ENCODE data around the gene NFILZ.

NFILZ gene

DNA sequence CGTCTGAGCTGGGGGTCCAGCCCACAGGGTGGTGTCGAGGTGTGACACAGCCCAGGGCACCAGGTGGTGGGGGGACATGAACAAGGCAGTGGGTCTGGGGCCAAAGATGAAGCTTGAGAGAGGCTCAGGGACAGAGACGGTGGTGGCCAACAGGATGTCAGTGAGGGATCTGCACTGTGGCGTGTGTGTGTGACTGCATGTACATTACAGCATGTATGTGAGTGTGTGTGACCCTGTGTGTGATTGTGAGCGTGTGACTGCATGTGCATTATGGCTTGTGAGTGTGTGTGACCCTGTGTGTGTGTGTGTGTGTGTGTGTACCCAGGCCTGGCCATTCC lies 21.5 kb upstream of the NFILZ start:
- ATAC-seq = no peak
- TF ChIP-seq ZC3H10 (CRISPR knock-in tag; IDR thresholded peaks at IDR 0.05) = no peak
- no peak for TF ChIP-seq CSDC2 (CRISPR knock-in tag; IDR thresholded peaks at IDR 0.05)
- TF ChIP-seq TCF4 (CRISPR knock-in tag; IDR thresholded peaks at IDR 0.05; ENCODE audit: borderline replicate concordance) = no peak
- no peak for TF ChIP-seq OSR1 (CRISPR knock-in tag; IDR thresholded peaks at IDR 0.05)
- TF ChIP-seq, protein P1, sequence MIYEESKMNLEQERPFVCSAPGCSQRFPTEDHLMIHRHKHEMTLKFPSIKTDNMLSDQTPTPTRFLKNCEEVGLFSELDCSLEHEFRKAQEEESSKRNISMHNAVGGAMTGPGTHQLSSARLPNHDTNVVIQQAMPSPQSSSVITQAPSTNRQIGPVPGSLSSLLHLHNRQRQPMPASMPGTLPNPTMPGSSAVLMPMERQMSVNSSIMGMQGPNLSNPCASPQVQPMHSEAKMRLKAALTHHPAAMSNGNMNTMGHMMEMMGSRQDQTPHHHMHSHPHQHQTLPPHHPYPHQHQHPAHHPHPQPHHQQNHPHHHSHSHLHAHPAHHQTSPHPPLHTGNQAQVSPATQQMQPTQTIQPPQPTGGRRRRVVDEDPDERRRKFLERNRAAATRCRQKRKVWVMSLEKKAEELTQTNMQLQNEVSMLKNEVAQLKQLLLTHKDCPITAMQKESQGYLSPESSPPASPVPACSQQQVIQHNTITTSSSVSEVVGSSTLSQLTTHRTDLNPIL (CRISPR knock-in tag; IDR thresholded peaks at IDR 0.05; ENCODE audit: low read depth) = no peak
- TF ChIP-seq BACH2 (CRISPR knock-in tag; IDR thresholded peaks at IDR 0.05; ENCODE audit: borderline replicate concordance) = no peak
- TF ChIP-seq ZFP30 (CRISPR knock-in tag; IDR thresholded peaks at IDR 0.05) = no peak
- TF ChIP-seq, protein P2, sequence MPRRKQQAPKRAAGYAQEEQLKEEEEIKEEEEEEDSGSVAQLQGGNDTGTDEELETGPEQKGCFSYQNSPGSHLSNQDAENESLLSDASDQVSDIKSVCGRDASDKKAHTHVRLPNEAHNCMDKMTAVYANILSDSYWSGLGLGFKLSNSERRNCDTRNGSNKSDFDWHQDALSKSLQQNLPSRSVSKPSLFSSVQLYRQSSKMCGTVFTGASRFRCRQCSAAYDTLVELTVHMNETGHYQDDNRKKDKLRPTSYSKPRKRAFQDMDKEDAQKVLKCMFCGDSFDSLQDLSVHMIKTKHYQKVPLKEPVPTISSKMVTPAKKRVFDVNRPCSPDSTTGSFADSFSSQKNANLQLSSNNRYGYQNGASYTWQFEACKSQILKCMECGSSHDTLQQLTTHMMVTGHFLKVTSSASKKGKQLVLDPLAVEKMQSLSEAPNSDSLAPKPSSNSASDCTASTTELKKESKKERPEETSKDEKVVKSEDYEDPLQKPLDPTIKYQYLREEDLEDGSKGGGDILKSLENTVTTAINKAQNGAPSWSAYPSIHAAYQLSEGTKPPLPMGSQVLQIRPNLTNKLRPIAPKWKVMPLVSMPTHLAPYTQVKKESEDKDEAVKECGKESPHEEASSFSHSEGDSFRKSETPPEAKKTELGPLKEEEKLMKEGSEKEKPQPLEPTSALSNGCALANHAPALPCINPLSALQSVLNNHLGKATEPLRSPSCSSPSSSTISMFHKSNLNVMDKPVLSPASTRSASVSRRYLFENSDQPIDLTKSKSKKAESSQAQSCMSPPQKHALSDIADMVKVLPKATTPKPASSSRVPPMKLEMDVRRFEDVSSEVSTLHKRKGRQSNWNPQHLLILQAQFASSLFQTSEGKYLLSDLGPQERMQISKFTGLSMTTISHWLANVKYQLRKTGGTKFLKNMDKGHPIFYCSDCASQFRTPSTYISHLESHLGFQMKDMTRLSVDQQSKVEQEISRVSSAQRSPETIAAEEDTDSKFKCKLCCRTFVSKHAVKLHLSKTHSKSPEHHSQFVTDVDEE (CRISPR knock-in tag; IDR thresholded peaks at IDR 0.05) = no peak
- TF ChIP-seq, protein P3, sequence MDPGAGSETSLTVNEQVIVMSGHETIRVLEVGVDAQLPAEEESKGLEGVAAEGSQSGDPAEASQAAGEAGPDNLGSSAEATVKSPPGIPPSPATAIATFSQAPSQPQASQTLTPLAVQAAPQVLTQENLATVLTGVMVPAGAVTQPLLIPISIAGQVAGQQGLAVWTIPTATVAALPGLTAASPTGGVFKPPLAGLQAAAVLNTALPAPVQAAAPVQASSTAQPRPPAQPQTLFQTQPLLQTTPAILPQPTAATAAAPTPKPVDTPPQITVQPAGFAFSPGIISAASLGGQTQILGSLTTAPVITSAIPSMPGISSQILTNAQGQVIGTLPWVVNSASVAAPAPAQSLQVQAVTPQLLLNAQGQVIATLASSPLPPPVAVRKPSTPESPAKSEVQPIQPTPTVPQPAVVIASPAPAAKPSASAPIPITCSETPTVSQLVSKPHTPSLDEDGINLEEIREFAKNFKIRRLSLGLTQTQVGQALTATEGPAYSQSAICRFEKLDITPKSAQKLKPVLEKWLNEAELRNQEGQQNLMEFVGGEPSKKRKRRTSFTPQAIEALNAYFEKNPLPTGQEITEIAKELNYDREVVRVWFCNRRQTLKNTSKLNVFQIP (CRISPR knock-in tag; IDR thresholded peaks at IDR 0.05; ENCODE audit: borderline replicate concordance, low read depth) = no peak
- TF ChIP-seq ISL1 (CRISPR knock-in tag; IDR thresholded peaks at IDR 0.05) = no peak
- no peak for TF ChIP-seq ZNF70 (CRISPR knock-in tag; IDR thresholded peaks at IDR 0.05)
- TF ChIP-seq ZNF565 (CRISPR knock-in tag; conservative IDR thresholded peaks at IDR 0.05; ENCODE audit: low read depth) = no peak
- TF ChIP-seq ESRRG (CRISPR knock-in tag; IDR thresholded peaks at IDR 0.05) = no peak
- TF ChIP-seq RARB (CRISPR knock-in tag; IDR thresholded peaks at IDR 0.05) = no peak
- no peak for TF ChIP-seq ZFP3 (CRISPR knock-in tag; IDR thresholded peaks at IDR 0.05)
- TF ChIP-seq, protein P4, sequence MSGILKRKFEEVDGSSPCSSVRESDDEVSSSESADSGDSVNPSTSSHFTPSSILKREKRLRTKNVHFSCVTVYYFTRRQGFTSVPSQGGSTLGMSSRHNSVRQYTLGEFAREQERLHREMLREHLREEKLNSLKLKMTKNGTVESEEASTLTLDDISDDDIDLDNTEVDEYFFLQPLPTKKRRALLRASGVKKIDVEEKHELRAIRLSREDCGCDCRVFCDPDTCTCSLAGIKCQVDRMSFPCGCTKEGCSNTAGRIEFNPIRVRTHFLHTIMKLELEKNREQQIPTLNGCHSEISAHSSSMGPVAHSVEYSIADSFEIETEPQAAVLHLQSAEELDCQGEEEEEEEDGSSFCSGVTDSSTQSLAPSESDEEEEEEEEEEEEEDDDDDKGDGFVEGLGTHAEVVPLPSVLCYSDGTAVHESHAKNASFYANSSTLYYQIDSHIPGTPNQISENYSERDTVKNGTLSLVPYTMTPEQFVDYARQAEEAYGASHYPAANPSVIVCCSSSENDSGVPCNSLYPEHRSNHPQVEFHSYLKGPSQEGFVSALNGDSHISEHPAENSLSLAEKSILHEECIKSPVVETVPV (CRISPR knock-in tag; IDR thresholded peaks at IDR 0.05) = no peak

DNA sequence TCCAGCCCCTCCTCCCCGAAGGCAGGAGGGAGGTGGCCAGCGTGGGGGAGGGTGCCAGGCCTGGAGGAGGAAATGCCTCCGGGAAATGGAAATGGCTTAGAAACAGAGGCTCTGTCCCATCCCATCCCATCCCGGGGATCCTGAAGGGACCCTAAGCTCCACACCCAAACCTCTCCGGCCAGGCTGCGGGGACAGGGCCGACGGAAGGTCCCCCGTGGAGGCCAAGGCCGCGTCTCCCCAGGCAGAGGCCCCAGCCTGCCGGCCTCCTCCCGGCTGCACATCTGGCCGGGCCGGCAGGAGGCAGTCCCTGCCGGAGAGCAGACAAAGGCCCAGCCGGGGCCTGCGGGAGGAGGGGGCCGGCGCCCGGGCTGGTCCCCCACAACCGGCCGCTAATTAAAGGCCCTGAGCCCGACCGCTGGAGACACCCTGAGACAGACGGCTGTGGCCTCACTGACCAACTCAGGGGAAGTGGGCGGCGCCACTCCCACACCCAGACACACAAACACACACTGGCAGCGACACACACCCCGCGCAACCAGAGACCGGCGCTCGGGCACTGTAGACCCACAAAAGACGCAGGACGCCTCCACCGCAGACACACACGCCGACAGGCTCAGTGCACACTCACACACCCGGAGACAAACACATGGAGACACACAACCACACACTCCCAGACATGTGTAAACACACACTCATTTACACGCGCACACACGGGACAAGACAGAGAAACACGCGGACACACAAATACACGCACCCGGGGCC lies 21.0 kb upstream of the NFILZ start:
- no peak for TF ChIP-seq ZFP3 (CRISPR knock-in tag; IDR thresholded peaks at IDR 0.05)
- TF ChIP-seq, protein P2 (CRISPR knock-in tag; IDR thresholded peaks at IDR 0.05) = 0 out of 2 replicates have a peak, but pooled peaks have one; percentile 27
- peak; percentile 70 for ATAC-seq

DNA sequence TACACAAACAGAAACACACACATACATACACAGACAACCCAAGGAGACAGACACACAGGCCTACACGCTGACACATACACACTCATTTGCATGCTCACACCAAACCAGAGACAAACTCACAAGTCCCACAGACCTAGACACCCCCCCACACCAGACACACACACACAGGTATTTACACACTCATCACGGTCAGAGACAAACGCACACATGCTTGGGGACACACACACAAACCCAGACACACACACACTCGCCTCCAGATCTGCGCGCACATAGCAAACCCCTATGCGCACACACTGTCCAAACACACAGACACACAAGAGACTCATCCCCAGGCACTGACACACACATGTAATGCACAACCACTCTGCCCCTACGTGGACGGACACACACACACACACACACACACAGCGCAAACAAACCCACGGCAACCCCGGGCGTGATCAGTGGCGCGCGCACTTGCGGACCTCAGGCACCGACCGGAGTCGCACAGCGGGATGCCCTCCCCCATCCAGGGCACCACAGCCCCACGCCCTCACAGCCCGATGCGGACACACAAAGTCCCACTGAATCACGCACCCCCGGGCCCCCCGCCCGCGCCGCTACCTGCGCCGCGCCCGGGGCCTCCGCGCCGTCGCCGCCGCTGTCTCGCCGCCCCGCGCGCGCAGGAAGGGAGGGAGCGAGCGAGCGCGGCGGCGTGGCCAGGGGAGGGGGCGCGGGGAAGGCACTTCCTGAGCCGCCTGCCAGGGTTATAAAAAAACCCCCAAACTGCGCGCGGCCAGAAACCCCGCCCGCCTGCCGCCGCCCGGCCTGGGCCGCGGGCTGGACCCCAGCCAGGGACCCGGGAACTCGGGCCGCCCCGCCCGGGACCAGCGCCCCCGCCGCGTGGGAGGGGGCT lies 20.1 kb upstream of the NFILZ start, which contains the start of gene ADAMTS10:
Gene ADAMTS10 (minus strand): TSS at position 675 of the 895 bp plus-strand sequence. CDS start 5,005 bp downstream, outside the sequence.
- peak; percentile 15; the same call in 2 of the 3 replicates for ATAC-seq
- TF ChIP-seq, protein P1 (CRISPR knock-in tag; IDR thresholded peaks at IDR 0.05; ENCODE audit: low read depth) = no peak
- TF ChIP-seq BACH2 (CRISPR knock-in tag; IDR thresholded peaks at IDR 0.05; ENCODE audit: borderline replicate concordance) (no peak), ARNTL (CRISPR knock-in tag; IDR thresholded peaks at IDR 0.05; ENCODE audit: borderline replicate concordance, low read depth) (no peak), GLIS3 (CRISPR knock-in tag; IDR thresholded peaks at IDR 0.05) (no peak), TOX (CRISPR knock-in tag; IDR thresholded peaks at IDR 0.05; ENCODE audit: borderline replicate concordance) (no peak), ZNF565 (CRISPR knock-in tag; conservative IDR thresholded peaks at IDR 0.05; ENCODE audit: low read depth) (no peak)
- TF ChIP-seq, protein P5, sequence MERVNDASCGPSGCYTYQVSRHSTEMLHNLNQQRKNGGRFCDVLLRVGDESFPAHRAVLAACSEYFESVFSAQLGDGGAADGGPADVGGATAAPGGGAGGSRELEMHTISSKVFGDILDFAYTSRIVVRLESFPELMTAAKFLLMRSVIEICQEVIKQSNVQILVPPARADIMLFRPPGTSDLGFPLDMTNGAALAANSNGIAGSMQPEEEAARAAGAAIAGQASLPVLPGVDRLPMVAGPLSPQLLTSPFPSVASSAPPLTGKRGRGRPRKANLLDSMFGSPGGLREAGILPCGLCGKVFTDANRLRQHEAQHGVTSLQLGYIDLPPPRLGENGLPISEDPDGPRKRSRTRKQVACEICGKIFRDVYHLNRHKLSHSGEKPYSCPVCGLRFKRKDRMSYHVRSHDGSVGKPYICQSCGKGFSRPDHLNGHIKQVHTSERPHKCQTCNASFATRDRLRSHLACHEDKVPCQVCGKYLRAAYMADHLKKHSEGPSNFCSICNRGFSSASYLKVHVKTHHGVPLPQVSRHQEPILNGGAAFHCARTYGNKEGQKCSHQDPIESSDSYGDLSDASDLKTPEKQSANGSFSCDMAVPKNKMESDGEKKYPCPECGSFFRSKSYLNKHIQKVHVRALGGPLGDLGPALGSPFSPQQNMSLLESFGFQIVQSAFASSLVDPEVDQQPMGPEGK (CRISPR knock-in tag; IDR thresholded peaks at IDR 0.05; ENCODE audit: borderline replicate concordance) = no peak
- TF ChIP-seq, protein P4 (CRISPR knock-in tag; IDR thresholded peaks at IDR 0.05) = no peak
